ENCODE measurements around the gene PHF1.
"Not testable (repeated sequence)": the region's sequence is repeated elsewhere in the genome, so short reads cannot be mapped to it uniquely, and the experiment has no call there.

PHF1 gene

GRCh38 chr6:33410711-33411631 lies at the start of gene PHF1:
Gene PHF1 (plus strand): TSS chr6:33411014. CDS start chr6:33412264, 1,250 bp downstream.
- no peak for DNase-seq

DNA sequence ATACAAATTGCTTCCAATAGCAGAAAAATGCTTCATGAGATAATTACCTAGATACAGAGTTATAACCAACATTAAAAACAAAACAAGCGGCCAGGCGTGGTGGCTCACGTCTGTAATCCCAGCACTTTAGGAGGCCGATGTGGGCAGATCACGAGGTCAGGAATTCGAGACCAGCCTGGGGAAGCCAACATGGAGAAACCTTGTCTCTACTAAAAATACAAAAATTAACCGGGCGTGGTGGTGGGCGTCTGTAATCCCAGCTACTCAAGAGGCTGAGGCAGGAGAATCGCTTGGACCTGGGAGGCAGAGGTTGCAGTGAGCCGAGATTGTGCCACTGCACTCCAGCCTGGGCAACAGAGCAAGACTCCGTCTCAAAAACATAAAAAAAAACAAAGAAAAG lies 47.3 kb upstream of the PHF1 start:
- not testable (repeated sequence) for DNase-seq

GRCh38 chr6:33364475-33365205 lies 46.2 kb upstream of the PHF1 start:
- peak; percentile 57 for DNase-seq

GRCh38 chr6:33365206-33365971 lies 45.4 kb upstream of the PHF1 start:
- DNase-seq = not testable (repeated sequence)

DNA sequence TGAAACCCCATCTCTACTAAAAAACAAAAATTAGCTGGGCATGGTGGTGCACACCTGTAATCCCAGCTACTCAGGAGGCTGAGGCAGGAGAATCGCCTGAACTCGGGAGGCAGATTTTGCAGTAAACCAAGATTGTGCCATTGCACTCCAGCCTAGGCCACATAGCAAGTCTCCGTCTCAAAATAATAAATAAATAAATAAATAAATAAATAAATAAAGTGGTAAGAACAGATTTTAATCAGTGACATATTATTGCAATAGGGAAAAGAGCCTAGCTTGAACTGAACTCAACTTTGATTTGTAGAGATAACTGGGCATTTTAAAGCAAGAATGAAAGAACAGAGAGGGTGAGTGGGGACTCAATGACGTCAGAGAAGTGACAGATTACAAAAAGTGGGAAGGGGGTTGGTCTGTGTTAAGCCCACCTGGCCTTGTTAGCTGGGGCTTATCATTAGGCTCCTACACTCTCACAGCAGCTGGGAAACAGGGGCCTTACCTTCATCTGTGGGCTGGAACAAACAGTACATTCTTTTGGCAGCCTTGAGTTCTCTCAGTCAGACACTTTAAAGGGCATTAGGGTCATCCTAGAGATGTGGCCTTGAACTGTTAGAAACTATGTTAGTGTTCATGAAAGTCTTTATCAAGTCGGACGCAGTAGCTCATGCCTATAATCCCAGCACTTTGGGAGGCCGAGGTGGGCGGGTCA lies 43.7 kb upstream of the PHF1 start:
- no peak for DNase-seq

DNA sequence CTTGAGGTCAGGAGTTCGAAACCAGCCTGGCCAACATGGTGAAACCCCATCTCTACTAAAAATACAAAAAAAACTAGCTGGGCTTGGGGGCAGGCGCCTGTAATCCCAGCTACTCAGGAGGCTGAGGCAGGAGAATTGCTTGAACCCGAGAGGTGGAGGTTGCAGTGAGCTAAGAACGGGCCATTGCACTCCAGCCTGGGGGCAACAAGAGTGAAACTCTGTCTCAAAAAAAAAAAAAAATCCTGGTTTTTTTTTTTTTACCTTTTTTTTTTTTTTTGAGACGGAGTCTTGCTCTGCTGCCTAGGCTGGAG lies 43.1 kb upstream of the PHF1 start:
- not testable (repeated sequence) for DNase-seq

- not testable (repeated sequence) for DNase-seq
Observed at GRCh38 chr6:33371901-33372300, 38.9 kb upstream of the PHF1 start.

DNA sequence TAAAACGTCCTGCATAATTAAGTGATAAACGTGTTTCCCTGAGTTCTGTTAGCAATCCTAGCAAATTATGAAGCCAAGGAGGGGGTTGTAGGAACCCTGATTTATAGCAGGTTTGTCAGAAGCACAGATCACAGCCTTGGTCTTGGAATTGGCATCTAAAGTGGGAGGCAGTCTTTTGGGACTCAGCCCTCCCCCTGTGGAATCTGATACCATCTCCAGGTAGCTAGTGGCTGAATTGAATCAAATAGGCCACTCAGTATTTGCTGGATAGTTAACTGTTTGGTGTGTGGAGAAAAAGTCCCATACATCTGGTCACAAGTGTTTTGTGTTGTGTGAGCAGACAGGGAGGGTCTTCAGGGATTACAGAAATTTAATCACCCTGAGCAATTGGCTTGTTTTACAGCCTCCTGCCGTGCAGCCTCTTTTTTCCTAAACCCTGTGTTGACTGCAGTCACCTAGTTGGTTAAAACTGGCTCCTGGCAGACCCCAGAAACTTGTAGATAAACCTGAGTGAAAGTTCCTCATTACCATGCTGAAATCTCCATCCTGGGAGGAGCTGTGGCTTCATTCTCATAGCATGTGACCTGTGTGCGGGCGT lies 38.2 kb upstream of the PHF1 start:
- DNase-seq = peak; percentile 61

DNA sequence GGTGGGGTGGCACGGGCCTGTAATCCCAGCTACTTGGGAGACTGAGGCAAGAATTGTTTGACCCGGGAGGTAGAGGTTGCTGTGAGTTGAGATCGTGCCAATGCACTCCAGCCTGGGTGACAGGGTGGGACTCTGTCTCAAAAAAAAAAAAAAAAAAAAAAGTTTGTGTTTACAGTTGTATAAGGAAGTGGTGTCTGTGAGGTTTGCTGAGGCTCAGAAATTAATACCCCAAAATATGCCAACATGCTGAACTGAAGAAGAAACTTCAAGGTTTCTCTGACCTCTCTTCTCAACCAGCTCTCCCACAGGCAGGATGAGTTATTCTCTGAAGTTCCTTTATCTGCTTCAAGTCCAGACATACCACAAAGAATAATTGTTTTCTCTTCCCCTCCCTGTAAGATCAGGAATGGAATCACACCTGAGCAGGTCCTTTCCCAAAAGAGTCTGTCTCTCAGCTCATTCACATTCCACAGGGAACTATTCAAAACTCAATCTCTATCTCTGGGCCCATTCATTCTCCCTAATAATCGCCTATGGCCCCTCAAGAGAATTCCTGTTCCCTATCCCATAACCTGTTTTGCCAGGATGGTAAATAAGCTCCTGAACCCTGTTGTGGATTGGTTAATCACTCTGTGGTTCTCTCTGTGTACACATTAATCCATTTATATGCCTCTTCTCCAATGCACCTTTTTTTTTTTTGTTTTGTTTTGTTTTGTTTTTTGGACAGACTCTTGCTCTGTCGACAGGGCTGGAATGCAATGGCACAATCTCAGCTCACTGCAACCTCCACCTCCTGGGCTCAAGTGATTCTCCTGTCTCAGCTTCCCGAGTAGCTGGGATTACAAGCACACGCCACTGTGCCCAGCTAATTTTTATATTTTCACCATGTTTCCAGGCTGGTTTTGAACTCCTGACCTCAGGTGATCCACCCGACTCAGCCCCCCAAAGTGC lies 36.6 kb upstream of the PHF1 start:
- no peak for DNase-seq

GRCh38 chr6:33375143-33375671 lies 35.6 kb upstream of the PHF1 start:
- DNase-seq = no peak

GRCh38 chr6:33377171-33377570 lies 33.6 kb upstream of the PHF1 start:
- no peak for DNase-seq

DNA sequence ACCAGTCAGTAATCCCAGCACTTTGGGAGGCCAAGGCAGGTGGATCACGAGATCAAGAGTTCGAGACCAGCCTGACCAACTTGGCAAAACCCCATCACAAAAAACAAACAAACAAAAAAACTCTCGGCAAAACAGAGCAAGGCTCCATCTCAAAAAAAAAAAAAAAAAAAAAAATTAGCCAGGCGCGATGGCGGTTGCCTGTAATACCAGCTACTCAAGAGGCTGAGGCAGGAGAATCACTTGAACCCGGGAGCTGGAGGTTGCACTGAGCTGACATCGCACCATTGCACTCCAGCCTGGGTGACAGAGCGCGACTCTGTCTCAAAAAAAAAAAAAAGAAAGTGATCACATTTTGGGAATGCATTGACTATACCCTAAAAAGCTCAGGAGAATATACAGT lies 31.6 kb upstream of the PHF1 start:
- not testable (repeated sequence) for DNase-seq

DNA sequence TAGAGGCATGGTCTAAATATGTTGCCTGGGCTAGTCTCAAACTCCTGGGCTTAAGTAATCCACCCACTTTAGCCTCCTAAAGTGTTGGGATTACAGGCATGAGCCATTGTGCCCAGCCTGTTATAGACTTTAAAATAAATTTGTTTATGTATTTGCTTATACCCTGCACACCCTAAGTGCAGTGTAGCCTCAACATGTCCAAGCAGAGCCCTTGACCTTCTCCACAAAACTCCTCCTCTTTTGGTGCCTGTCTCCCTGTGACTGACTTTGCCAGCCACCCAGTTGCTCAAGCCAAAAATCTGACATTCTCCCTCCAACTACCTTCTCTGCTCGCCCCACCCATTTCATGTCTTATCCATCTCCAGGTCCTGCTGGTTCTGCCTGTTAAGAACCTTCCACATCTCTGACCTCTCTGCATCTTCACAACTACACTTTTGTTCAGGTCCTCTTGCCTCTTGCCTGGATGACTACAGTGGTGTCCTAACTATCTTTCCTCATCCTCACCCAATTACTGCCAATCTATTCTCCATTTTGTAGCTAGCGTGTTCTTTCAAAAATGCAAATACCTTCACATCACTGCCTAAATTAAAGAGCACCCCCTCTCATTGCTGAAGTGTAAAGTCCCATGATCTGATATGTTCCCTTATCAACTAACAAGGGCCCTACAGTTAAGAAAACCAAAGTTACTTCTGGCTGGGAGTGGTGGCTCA lies 30.4 kb upstream of the PHF1 start:
- DNase-seq = no peak

DNA sequence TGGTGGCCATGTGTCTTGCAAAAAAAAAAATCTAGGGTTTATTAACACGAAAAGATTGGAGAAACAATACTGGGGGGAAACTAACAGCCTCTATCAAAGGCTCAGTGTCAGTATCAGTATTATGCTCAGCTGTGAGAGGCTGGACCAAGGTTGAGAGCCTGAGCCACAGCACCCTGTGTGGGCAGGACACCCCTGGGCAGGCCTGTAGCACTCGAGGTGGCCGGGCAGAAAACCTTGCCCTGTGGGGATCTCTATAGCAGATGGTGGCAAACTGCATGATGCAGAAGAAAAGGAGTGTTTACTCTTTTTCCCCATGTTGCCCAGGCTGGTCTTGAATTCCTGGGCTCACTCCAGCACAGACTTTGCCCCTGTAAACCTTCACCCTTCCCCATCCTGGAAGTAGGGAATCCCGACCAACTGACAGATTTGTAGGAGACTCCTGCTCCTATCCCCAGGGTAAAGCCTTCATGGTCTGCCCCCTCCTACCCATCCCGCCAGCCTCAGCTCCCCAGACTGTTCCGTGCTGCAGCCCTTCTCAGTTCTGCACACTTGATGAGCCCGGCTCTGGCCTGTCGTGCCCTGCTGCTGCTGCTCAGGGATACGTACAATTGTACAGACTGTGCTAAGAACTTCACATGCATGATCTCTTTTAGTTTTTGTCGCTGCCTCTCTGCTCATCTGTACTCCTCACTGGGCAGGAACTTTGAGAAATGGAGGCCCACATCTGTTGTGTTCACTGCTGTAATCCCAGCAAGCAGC lies 27.2 kb upstream of the PHF1 start:
- no peak for DNase-seq

DNA sequence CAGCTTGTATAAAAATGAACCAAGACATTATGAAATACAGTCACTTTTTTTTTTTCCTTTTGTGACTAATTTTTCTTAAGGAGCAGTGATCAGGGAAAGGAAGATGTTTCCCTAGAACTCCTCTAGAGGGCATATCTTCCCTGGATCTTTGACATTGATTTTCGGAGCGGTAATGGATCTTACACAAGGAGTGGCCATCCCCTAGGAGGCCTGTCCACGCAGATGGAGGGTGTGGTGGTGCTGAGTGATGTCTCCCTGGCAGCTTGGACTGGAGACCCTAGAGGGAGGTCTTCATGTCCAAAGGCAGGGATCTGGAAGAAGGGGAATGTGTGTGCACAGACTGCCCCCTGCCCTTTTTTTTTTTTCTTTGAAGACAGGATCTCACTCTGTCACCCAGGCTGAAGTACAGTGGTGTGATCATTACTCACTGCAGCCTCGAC lies 26.2 kb upstream of the PHF1 start:
- no peak for DNase-seq

- no peak for DNase-seq
Observed at GRCh38 chr6:33390173-33390572, 20.6 kb upstream of the PHF1 start.

GRCh38 chr6:33390767-33391277 lies 20.0 kb upstream of the PHF1 start:
- DNase-seq = no peak

GRCh38 chr6:33391278-33391921 lies 19.4 kb upstream of the PHF1 start, which contains the start of gene KIFC1:
Gene KIFC1 (plus strand): TSS chr6:33391823. CDS start chr6:33391986, 163 bp downstream.
- peak; percentile 98 for DNase-seq
